GM13976 (cell line): ENCODE data around the gene EHF.

Experiments used
- DNase-seq: peaks from one replicate; pipeline ENCODE4 v3.0.0; 2012; ENCODE audit warnings: low spot score
- CTCF ChIP-seq: IDR thresholded peaks from 2 replicates; pipeline ENCODE4 v1.5.1; 2012; ENCODE audit warnings: borderline replicate concordance, mild to moderate bottlenecking; ENCODE audit not compliant: insufficient read depth; ENCODE audit errors: extremely low read depth, missing control alignments, control extremely low read depth
- in situ Hi-C: fragments of 300-500 bp; cut with MboI; formaldehyde crosslinking; loops from one replicate; pipeline ENCODE4 v1.12.0; 2022; ENCODE audit warnings: low sequenced_read_pairs, mixed read lengths, inconsistent platforms; ENCODE audit not compliant: unreplicated experiment

Gene EHF

GRCh38 chr11:34620820-34621792 is at the start of gene EHF:
Gene EHF (plus strand): TSS chr11:34621093. CDS start chr11:34642631, 21,538 bp downstream.
- no peak for TF ChIP-seq CTCF
- DNase-seq = no peak
- in situ Hi-C loops = no loop called here

GRCh38 chr11:34573537-34573936 is 47.4 kb upstream of the EHF start:
- DNase-seq = no peak
- in situ Hi-C loops = no loop called here
- no peak for TF ChIP-seq CTCF

DNA sequence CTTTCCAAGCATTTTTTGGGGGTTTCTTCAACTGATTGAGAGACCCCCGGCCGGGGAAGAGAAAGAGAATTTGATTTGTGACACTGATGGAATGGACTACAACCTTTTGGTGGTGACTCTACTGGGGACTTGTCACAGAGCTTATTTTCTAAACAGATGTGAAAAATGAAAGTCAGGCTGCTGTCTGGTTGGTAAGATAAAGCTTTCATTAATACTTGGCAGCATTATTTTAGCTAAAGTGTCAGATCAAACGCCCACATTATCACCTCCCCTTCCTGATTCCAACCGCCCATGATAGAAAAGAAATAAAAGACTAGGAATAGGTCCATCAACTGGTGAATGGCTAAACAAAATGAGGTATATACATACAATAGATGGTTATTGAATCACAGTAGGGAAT is 45.6 kb upstream of the EHF start:
- in situ Hi-C loops = no loop called here
- TF ChIP-seq CTCF = no peak

DNA sequence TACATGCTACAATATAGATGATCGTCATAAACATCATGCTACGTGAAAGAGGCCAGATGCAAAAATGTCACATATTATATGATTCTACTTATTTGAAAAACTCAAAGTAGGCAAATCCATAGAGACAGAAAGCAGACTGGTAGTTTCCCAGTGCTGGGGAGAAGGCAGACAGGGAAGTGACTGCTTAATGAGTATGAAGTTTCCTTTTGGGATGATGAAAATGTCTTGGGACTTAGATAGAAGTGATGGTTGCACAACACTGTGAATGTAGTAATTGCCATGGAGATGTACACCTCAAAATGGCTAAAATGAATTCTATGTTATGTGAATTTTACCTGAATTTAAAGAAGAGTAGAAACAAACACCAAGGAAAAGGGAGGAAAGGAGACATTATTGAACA is 45.2 kb upstream of the EHF start:
- in situ Hi-C loops = no loop called here
- no peak for TF ChIP-seq CTCF
- no peak for DNase-seq

More for the DNA sequence above, 45.6 kb upstream of the EHF start:
- DNase-seq = no peak

DNA sequence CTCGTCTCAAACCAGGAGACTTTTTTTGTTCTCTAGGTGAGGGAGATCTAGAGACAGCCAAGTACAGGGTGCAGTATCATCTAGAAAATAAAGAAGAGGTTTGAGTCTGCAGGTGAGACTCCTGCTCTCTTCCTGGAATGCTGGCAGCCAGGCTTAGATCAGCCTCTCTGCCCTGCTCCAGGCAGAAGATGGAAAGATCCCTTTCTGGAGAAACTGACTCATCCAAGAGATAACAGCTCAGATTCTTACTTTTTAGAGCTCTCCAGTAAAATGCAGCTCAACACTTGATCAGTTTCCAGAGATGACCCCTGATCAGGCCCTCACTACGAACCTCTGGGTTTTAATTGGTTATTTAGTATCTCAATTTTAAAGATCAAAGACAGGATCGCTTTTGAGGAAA is 44.6 kb upstream of the EHF start:
- no peak for TF ChIP-seq CTCF
- in situ Hi-C loops = no loop called here
- DNase-seq = no peak

DNA sequence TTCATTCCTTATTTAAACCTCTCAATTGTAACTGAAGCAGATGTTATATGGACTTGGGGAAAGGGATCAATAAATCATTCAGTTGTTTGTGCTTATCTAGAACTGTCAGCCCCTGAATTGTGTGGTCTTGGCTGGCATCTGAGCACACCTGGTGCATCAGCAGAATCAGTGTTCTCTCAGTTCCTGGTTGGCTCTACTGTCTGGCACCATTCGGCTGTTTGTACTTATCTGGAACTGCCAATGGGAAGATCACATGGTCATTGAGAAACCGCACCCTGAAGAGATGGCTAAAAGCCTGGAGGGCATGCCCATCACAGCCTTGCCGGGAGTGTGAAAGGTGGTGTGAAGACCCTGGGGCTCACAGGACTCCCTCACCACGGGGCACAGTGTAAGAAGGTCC is 37.1 kb upstream of the EHF start:
- in situ Hi-C loops = loop anchor here (10.0 kb wide), 1 partner anchor 831 kb away; the partner anchor contains the start of gene SLC1A2
- TF ChIP-seq CTCF = no peak
- DNase-seq = no peak
